NK-92 (cell line): Measurements from ENCODE around the gene SERPINE3.

Source experiments
- DNase-seq: peaks from one replicate; lab custom pipeline; 2025; ENCODE audit not compliant: unreplicated experiment; lab: John Stamatoyannopoulos, UW

Gene SERPINE3

GRCh38 chr13:51339354-51339753 lies at the start of gene SERPINE3:
Gene SERPINE3, plus strand, starts transcription at chr13:51339691. Its CDS starts 1,401 bp downstream, at chr13:51341092.
- DNase-seq: no peak

- DNase-seq: no peak
Measured at GRCh38 chr13:51291341-51291740, 48.1 kb upstream of the SERPINE3 start.

GRCh38 chr13:51292000-51292565 lies 47.4 kb upstream of the SERPINE3 start:
- no peak for DNase-seq

DNA sequence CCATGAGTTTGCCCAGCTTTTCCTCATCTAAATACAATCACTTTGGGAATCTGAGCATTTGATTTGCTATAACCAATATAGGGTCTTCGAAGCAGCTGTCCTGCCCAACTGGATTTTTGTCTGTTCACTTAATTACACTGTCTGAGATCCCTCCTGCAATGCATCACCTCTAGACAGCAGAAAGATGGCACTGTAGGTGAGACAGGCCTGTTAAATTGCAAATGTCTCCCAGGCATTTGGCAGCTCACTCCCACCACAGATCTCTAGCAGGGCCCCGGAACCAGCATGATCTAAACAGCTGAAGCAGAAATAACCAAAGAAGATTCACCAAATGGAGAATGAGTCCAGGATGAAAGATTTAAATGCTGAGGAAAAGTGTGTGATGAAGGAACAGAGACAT lies 41.9 kb upstream of the SERPINE3 start:
- no peak for DNase-seq

- DNase-seq: no peak
Measured at GRCh38 chr13:51298812-51299211, 40.7 kb upstream of the SERPINE3 start.

- no peak for DNase-seq
Measured at GRCh38 chr13:51303063-51303552, 36.4 kb upstream of the SERPINE3 start.

DNA sequence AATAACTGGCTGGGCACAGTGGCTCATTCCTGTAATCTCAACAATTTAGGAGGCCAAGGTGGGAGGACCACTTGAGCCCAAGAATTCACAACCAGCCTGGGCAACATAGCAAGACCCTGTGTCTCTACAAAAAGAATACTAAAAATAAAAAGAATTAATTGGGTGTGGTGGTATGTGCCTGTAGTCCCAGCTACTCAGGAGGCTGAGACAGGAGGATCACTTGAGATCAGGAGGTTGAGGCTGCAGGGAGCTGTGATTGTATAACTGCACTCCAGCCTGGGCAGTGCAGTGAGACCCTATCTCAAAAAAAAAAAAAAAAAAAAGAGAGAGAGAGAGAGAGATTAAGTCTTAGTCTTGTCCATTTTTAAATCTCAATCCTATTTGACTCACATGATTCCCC lies 35.6 kb upstream of the SERPINE3 start:
- DNase-seq: no peak

DNA sequence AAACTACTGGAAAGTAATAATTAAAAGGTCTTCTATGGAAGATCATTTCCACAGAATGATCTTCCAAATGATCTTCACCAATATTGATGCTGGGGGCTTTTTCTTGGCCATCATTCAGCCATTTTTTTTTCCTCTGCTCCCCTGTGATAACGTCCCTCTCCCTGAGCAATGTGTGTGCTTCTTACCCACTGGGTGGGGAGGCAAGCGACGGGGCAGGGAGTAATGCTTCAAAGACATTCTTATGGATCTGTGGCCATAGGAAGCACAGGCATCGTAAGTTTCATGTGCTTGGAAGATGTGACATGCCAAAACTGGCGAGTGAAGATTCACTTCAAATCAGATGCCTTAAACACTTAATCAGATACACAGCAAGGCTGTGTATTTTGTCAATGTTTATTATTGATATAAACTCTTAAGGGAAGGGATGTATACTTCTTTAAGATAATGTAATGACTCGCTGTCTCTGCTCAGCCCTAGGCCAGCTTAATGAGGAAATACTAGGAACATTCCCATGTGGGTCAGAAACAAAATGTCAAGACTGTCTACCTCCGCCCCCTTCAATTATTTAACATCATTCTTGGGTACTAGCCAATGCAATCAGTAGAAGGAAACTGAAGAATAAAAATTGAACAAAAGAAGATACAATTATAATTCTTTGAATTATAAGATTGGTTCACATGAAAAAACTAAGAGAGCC lies 34.1 kb upstream of the SERPINE3 start:
- DNase-seq: no peak

GRCh38 chr13:51308781-51309180 lies 30.7 kb upstream of the SERPINE3 start:
- DNase-seq: no peak

DNA sequence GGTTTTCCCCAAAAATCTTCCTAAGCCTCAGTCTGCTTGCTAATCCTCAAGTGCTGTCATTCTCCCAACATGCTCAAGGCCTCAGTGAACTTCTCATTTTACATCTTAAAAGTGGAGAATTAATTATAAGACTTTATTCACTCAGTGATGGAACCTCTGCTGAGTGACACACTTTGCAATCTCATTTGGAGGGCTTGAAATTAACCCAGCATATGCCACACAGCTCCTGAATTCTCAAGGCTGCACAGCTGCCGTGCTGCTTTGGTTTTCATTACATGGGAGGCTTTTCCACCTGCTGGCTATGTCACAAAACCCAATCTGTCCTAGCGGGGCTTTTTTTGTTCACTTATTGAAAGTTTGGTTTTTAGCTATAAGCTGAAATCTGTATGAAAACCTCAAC lies 28.3 kb upstream of the SERPINE3 start:
- DNase-seq: no peak

DNA sequence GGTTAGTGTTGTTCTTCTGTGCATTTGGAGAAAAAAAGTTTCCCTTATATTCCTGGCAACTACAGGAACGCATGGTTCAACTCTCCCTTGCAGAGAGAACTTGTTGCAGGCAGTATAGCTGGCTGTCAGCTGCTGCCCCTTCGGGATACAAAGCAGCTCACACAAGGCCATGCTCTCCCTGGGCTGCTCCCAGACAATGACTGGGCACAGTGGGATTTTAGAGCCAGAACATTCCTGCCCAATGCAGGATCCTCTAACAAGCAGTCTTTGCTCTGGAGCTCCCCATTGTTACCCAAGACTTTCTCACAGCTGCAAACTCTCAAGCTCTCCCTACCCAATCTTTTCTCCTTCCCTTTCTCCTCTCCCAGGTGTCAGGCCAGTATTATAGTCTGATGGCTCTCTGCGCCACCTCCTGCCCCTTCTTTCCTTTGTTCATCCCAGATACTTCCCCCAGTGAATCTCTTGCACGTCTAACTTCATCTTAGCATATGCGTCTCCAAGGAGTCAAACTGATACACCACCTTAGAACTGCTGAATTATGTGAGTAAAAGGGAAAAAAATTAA lies 27.5 kb upstream of the SERPINE3 start:
- DNase-seq: no peak

GRCh38 chr13:51313619-51314018 lies 25.9 kb upstream of the SERPINE3 start:
- no peak for DNase-seq

DNA sequence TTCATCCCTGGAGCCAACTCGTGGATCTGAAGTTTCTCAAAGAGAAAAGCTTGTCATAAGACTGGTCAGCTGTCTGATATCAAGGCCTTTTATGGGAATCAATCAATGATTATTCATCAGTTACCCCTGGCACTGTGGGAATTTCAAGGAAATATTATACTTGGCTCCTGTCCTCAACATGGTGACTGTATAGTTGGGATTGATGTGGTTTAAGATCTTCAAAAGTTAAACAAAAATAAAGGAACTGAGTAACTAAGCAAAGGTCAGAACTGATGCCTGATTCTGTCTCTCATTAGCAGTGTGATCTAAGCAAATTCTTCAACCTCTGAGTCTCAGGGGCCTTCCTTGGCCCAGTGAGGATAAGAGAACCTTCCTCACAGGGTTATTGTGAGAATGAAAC lies 22.2 kb upstream of the SERPINE3 start:
- no peak for DNase-seq

DNA sequence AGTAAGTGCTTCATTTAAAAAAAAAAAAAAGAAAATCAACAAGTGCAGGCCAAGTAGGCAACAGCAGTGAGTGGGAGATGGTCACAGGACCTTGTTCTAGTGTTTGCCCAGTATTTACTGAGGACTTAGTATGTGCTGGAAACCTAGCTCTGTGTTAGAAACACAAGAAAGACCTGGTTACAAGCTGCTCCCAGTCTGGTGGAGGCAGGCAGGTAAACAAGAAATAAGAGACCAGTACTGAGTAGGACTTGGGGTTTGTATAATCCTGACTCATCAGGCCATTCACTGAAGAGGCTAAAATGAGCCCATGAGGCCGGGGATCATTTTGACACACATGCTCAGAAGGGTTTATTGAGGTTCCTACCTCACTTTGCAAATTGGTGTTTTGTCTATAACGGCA lies 21.5 kb upstream of the SERPINE3 start:
- no peak for DNase-seq

GRCh38 chr13:51318876-51319275 lies 20.6 kb upstream of the SERPINE3 start:
- DNase-seq: no peak

GRCh38 chr13:51321836-51322235 lies 17.7 kb upstream of the SERPINE3 start:
- no peak for DNase-seq

- no peak for DNase-seq
Measured at GRCh38 chr13:51322826-51323225, 16.7 kb upstream of the SERPINE3 start.

DNA sequence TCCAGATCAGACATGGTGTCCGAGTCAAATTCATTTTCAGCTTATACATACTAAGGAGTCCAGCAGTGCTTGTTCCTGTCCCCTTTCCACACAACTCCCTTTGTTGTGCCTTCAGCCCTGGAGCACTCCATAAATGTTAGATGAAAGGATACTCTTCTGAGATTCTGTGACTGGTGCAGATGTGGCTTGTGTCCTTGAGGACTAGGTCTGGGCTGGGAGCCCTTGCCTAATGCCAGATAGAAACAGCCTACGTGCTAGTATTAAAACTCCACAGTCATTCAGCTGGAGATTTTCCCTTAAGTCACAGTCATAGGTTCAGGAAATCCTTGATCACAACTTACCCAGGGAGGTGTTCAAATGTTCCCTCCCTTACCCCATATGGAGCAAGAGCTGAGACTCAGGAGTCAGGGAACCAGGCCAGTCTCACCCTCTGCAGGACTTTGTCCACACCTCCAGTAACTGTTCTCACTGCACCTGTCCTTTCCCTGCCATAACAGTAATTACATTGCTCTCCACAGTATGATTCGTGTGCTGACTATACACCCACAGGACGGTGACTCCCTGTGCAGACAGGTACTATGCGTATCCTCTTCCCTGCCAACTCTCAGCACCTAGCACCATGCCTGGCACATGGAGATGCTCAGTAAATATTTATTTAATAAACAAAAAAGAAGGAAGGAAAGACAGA lies 15.5 kb upstream of the SERPINE3 start:
- no peak for DNase-seq

DNA sequence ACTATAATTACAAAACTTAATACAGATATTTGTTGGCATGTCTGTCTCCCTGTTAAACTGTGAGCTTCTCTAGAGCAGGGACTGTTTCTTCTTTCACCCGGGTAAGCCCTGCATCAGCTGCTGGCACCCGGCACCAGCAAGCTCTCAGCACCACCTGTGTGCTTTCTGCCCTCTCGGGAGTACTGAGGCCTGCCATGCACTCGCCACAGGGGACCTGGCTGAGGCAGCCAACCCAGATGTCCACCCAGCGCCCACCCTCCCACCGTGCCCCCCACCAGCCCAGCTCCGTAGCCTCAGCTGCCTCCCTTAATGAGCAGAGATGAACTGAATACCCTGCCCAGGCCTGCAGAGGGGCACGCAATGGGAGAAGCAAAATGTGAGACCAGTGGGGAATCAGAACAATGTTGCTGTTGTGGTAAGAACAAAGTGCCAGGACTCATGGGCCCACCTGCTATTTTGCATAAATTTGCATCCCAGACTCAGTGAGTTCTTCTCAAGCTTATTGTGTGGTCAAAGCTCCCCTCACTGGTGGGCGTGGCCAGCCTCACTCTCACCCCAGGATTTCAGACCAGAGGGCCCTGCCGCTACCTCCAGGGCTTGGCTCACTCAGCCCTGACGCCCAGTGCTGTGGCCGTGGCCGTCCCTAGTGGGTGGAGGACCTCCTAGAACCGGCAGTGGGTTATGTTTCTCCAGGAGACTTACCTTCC lies 14.6 kb upstream of the SERPINE3 start:
- no peak for DNase-seq

- DNase-seq: no peak
Measured at GRCh38 chr13:51325837-51326236, 13.7 kb upstream of the SERPINE3 start.

- DNase-seq: no peak
Measured at GRCh38 chr13:51326777-51327176, 12.7 kb upstream of the SERPINE3 start.
